Heart left ventricle (tissue), 16 donors: ENCODE data around the gene WNT5A. TPM values are rescaled to one million over a fixed set of nuclear protein-coding genes. Genes with fewer than 3 reads are reported as not detected.

Experiments
- ATAC-seq, 4 donors: fragments of 200-7000 bp; cut with Tn5 transposase; one replicate each; pipeline ENCODE4 v1.9.1; 2020 to 2022; ENCODE audit warnings: moderate library complexity in 4 of 4, mild to moderate bottlenecking in 3 of 4, moderate number of reproducible peaks in 1 of 4
- DNase-seq, 5 donors: peaks; one replicate each; pipeline ENCODE4 v3.0.0-alpha.2; 2020
- H3K27ac ChIP-seq, 12 donors: fragments of 200-600 bp; sonication (generic) in 4 of 12; one replicate each; pipeline versions ENCODE4 v1.5.0 to v1.8.0; 2016 to 2022; ENCODE audit warnings: mild to moderate bottlenecking in 2 of 12
- H3K27me3 ChIP-seq, 9 donors: fragments of 200-600 bp; sonication (generic) in 2 of 9; one replicate each; pipeline versions ENCODE4 v1.5.1 to v1.8.0; 2016 to 2022; ENCODE audit warnings: mild to moderate bottlenecking in 3 of 9
- H3K36me3 ChIP-seq, 9 donors: fragments of 200-600 bp; sonication (generic) in 2 of 9; one replicate each; pipeline versions ENCODE4 v1.5.0 to v1.8.0; 2018 to 2022; ENCODE audit warnings: mild to moderate bottlenecking in 2 of 9
- H3K4me1 ChIP-seq, 12 donors: fragments of 200-600 bp; sonication (generic) in 4 of 12; one replicate each; pipeline versions ENCODE4 v1.5.0 to v1.8.0; 2016 to 2022; ENCODE audit warnings: mild to moderate bottlenecking in 3 of 12
- H3K4me3 ChIP-seq, 12 donors: fragments of 200-600 bp; sonication (generic) in 4 of 12; one replicate each; pipeline versions ENCODE4 v1.5.0 to v1.8.0; 2017 to 2022; ENCODE audit warnings: mild to moderate bottlenecking in 9 of 12, moderate library complexity in 4 of 12
- H3K9me3 ChIP-seq, 12 donors: fragments of 200-600 bp; sonication (generic) in 4 of 12; one replicate each; pipeline versions ENCODE4 v1.5.0 to v1.8.0; 2016 to 2022; ENCODE audit warnings: mild to moderate bottlenecking in 1 of 12
- POLR2A ChIP-seq, 2 donors: fragments of 450-650 bp; IDR thresholded peaks; one replicate each; pipeline ENCODE4 v1.6.1; 2017; ENCODE audit warnings: antibody characterized with exemption in 2 of 2, mild to moderate bottlenecking in 2 of 2, moderate library complexity in 2 of 2
- WGBS, 4 donors: extraction: QIAGEN DNeasy Blood & Tissue Kit in 2 of 4; methylation state at CpG; one replicate each; pipeline versions ENCODE4 v1.1.5 to v1.1.7; 2013 to 2018; 5-methylcytosine and 5-hydroxymethylcytosine counted together
- intact Hi-C, 10 donors: fragments of 100-400 bp; cut with DNase I; formaldehyde crosslinking; loops; one replicate each; pipeline versions ENCODE4 v1.11.1 to v1.14.2; 2022
- polyA plus RNA-seq, 2 donors: library from polyadenylated mRNA; stranded (reverse); fragments of 200-250 nt; gene quantifications; one replicate each; pipeline ENCODE4 v1.2.3, GENCODE V29; 2013
- total RNA-seq, 9 donors: library from RNA; depleted of rRNA in 2 of 9; stranded (reverse); fragments of >200 nt in 2 of 9; fragmentation: NEBNext Ultra II Directional in 3 of 9; extraction: Animal tissue kit (Norgen Biotek cat#: 25700) in 3 of 9; gene quantifications; one replicate each; pipeline versions ENCODE4 v1.1.0 to v1.2.4, GENCODE V29; 2016 to 2023
- TF ChIP-seq, protein P1 (sequence below), 12 donors: fragments of 200-600 bp; sonication (generic) in 4 of 12; IDR thresholded peaks; one replicate each; pipeline versions ENCODE4 v1.5.0 to v1.8.0; 2018 to 2022; ENCODE audit warnings: antibody characterized with exemption in 12 of 12, mild to moderate bottlenecking in 5 of 12
- donor health status: ischemic (EF 13 %, LVEDD 7.1; RV severe dilation, severe dysfunction).
- donor health status: healthy with polysubstance abuse.
- donor health status: DM: no; HTN: yes; CAD: no.
- donor health status: DM: no; HTN: no; CAD: no.
- donor health status: ischemic (EF 25% LVEDD 6.9; RV normal size, moderate dysfunction).
- donor health status: ischemic (EF 25% LVEDD 5.7; RV mildly dilated, moderate dysfunction).
- donor health status: healthy.
- donor health status: DM: yes; HTN: yes; CAD: no.
- donor health status: ischemic (EF 35%, LVEDD 5.7; RV mildly dilated, moderate dysfunction).
- donor health status: nonischemic (EF 11% LVEDD 7.7; RV severe dilation, severe dysfunction).
- donor health status: DM: yes; HTN: yes; CAD: no.
- donor health status: PGD.
- donor health status: ischemic (EF 29% LVEDD 5.4; RV normal size, mild dysfunction).
- donor health status: nonischemic (EF 23%, LVEDD 6.1; RV moderate dilation, normal function).

Gene WNT5A
- total and polyA plus RNA-seq, 11 donors, result 0.35 to 7.4 (median 3.2) TPM

DNA sequence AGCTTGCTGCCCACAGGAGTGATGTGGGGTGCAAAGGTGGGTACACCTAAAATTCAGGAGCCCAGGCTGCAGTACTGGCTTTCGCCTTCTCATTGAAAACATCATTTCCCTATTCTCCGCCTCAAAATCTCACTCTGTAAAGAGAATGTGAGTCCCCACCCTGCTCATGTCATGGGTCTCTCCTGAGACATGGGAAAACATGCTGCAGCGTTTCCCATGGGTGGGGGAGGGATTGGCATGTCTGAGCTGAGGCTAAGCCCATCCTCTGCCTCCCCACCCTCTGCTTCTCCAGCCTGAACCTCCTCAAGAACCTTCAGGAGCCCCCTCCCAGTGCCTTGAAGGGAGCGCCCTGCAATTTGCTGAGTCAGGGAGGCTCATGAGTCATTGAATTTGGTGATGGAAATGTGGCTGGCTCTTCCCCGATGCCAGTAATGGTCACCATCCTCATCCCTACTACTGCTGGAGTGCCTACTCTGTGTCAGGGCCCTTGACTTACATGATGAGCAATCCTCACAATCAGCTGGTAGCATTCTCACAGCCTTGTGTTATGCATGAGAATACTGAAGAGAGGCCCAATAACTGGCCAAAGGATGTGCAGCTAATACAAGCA lies 28.8 kb downstream of the WNT5A start:
- no peaks in the 10 kb centered on the region for H3K4me1 ChIP-seq
- intact Hi-C loops, result no loop called here
- no peaks in the 10 kb centered on the region for H3K36me3 ChIP-seq
- TF ChIP-seq POLR2A (IDR thresholded peaks at IDR 0.05), result no peak
- TF ChIP-seq, protein P1, sequence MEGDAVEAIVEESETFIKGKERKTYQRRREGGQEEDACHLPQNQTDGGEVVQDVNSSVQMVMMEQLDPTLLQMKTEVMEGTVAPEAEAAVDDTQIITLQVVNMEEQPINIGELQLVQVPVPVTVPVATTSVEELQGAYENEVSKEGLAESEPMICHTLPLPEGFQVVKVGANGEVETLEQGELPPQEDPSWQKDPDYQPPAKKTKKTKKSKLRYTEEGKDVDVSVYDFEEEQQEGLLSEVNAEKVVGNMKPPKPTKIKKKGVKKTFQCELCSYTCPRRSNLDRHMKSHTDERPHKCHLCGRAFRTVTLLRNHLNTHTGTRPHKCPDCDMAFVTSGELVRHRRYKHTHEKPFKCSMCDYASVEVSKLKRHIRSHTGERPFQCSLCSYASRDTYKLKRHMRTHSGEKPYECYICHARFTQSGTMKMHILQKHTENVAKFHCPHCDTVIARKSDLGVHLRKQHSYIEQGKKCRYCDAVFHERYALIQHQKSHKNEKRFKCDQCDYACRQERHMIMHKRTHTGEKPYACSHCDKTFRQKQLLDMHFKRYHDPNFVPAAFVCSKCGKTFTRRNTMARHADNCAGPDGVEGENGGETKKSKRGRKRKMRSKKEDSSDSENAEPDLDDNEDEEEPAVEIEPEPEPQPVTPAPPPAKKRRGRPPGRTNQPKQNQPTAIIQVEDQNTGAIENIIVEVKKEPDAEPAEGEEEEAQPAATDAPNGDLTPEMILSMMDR (IDR thresholded peaks at IDR 0.05), result no peak
- ATAC-seq, result no peak
- no peak overlapping the region for H3K4me3 ChIP-seq
- WGBS, 4 donors, result 47 to 90% (median 67%) methylated on average over 3 to 5 of the region's 5 CpGs
- no peak for DNase-seq
- H3K27ac ChIP-seq, result no peak overlapping the region
- no peaks in the 10 kb centered on the region for H3K9me3 ChIP-seq
- peaks cover 0 to 5% (median 0%) of the 10 kb centered on the region in 9 donors for H3K27me3 ChIP-seq

DNA sequence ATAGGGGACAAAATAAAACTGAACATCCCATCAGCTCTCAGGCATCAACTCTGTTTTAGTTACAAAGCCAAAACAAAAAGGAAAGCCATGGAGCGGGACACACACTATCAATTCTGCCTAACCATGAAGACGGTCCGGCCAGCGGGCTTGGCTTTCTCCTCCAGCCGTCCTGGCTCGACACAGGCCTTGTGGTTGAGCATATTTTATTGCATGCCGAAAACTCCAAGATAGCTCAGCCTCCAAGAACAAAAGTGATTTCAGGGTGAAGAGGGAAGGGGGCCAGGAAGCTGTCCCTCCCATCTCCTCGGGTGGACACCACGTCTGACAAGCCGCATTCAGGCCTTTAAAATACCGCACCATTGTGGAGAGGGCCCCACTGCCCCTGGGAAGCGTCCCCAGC lies 31.2 kb downstream of the WNT5A start:
- WGBS, 4 donors, result 78 to 84% (median 82%) methylated on average over 12 of the region's 12 CpGs
- intact Hi-C loops, result no loop called here
- no peaks in the 10 kb centered on the region for H3K4me1 ChIP-seq
- H3K36me3 ChIP-seq, result no peaks in the 10 kb centered on the region
- no peak for ATAC-seq
- H3K27me3 ChIP-seq, result no peaks in the 10 kb centered on the region
- H3K27ac ChIP-seq, result no peak overlapping the region
- no peak overlapping the region for H3K4me3 ChIP-seq
- TF ChIP-seq, protein P1 (IDR thresholded peaks at IDR 0.05), result no peak
- no peak for TF ChIP-seq POLR2A (IDR thresholded peaks at IDR 0.05)
- H3K9me3 ChIP-seq, result no peaks in the 10 kb centered on the region
- DNase-seq, result no peak

DNA sequence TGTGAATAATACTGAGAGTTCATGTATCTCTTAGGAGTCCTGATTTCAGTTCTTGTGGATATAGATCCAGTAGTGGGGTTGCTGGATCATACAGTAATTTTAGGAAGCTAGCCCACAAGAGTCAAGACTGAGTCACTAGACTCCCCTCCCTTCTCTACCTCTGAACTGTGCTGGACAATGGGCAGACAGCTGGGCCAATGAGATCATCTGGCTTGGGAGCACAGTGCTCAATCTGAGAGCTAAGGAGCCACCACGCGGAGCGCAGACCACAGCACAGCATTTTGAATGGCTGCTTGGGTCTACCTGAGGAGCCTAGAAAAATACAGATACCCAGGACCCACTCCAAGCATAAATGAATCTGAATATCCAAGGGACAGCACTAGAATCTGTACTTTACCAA lies 32.5 kb downstream of the WNT5A start:
- intact Hi-C loops, result no loop called here
- H3K4me1 ChIP-seq, result no peaks in the 10 kb centered on the region
- no peak overlapping the region for H3K27ac ChIP-seq
- H3K4me3 ChIP-seq, result no peak overlapping the region
- DNase-seq (no peak), ATAC-seq (no peak)
- no peaks in the 10 kb centered on the region for H3K36me3 ChIP-seq
- 38 to 79% (median 52%) methylated on average over 3 of the region's 3 CpGs for WGBS, 4 donors
- no peak for TF ChIP-seq POLR2A (IDR thresholded peaks at IDR 0.05)
- TF ChIP-seq, protein P1 (IDR thresholded peaks at IDR 0.05), result no peak
- H3K27me3 ChIP-seq, result no peaks in the 10 kb centered on the region
- no peaks in the 10 kb centered on the region for H3K9me3 ChIP-seq

DNA sequence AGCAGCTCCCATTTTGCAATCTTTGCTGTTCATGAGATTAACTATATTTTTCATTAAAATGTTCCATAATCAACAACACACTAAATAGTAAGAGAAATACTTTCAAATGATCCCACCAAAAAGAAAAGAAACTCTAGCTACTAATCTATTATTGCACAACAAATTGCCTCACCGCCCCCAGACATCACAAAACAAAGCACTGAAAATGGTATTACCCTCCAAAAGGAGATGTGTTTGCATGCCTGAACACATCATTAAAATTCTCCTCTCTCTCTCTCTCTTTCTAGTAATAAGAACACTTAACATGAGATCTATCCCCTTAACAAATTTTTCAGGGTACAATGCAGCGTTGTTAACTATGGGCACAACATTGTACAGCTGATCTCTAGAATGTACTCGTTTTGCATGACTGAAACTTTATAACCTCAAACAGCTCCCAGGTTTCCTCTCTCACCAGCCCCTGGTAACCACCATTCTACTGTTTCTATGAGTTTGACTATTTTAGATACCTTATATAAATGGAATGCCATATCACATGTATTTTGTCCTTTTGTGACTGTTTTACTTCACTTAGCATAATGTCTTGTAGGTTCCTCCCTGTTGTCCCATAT lies 33.1 kb downstream of the WNT5A start:
- Histone ChIP-seq H3K27ac (no peak overlapping the region), H3K9me3 (no peaks in the 10 kb centered on the region), H3K4me1 (no peaks in the 10 kb centered on the region), H3K27me3 (peaks cover 0 to under 1% (median 0%) of the 10 kb centered on the region in 9 donors), H3K36me3 (no peaks in the 10 kb centered on the region), H3K4me3 (no peak overlapping the region)
- DNase-seq (no peak), ATAC-seq (no peak)
- intact Hi-C loops, result no loop called here
- TF ChIP-seq, protein P1 (IDR thresholded peaks at IDR 0.05), result no peak
- TF ChIP-seq POLR2A (IDR thresholded peaks at IDR 0.05), result no peak
- WGBS, 4 donors, result 77 to 84% (median 79%) methylated on average over 3 of the region's 3 CpGs
